SK-MEL-5 (cell line): Measurements from ENCODE around the gene EFHB. TPM values are rescaled to one million over a fixed set of nuclear protein-coding genes. Genes with fewer than 3 reads are reported as not detected.
"Not testable (repeated sequence)": the region's sequence is repeated elsewhere in the genome, so short reads cannot be mapped to it uniquely, and the experiment has no call there.

Source experiments
- DNase-seq: peaks from one replicate; pipeline ENCODE4 v3.0.0-alpha.2; 2016; ENCODE audit warnings: low read depth, low spot score
- in situ Hi-C: cut with HindIII; loops from 2 replicates; pipeline ENCODE4 v1.10.0; 2016; ENCODE audit warnings: low sequenced_read_pairs, high pct_unique_total_duplicates, low pct_unique_long_range_greater_than_20kb
- total RNA-seq: library from RNA; depleted of rRNA; stranded (reverse); fragments of >200 nt; shearing (Covaris generic); gene quantifications from 2 replicates; pipeline ENCODE4 v1.2.3, GENCODE V29; 2014; rRNA removed

Gene EFHB
- total RNA-seq, 1 experiment from 2014 or later: 2.1 TPM

- in situ Hi-C loops: loop anchor here (25.0 kb wide), 1 partner anchor 300 kb away; the partner anchor contains the start of gene SGO1
- DNase-seq: not testable (repeated sequence)
These were observed 46.9 kb downstream of the EFHB start for GRCh38 chr3:19887122-19887521.

- in situ Hi-C loops: loop anchor here (25.0 kb wide), 1 partner anchor 301 kb away; the partner anchor contains the start of gene SGO1
- no peak for DNase-seq
These were observed 47.6 kb downstream of the EFHB start for GRCh38 chr3:19886404-19886803.

- peak; percentile 64 for DNase-seq
- in situ Hi-C loops: loop anchor here (25.0 kb wide), 1 partner anchor 302 kb away; the partner anchor contains the start of gene SGO1
These were observed 48.5 kb downstream of the EFHB start for GRCh38 chr3:19885468-19885867.

- DNase-seq: no peak
- in situ Hi-C loops: loop anchor here (25.0 kb wide), 1 partner anchor 305 kb away; the partner anchor contains the start of gene SGO1
These were observed 52.2 kb downstream of the EFHB start for GRCh38 chr3:19881852-19882251.

- no peak for DNase-seq
- in situ Hi-C loops: loop anchor here (25.0 kb wide), 1 partner anchor 306 kb away; the partner anchor contains the start of gene SGO1
These were observed 53.0 kb downstream of the EFHB start for GRCh38 chr3:19881036-19881435.

- DNase-seq: no peak
- in situ Hi-C loops: loop anchor here (25.0 kb wide), 1 partner anchor 310 kb away; the partner anchor contains the start of gene SGO1
These were observed 56.4 kb downstream of the EFHB start for GRCh38 chr3:19877656-19878055.

- in situ Hi-C loops: no loop called here
- peak; percentile 71 for DNase-seq
These were observed 67.2 kb downstream of the EFHB start for GRCh38 chr3:19866751-19867347.

GRCh38 chr3:19855318-19855717 lies 78.7 kb downstream of the EFHB start:
- in situ Hi-C loops: not testable (repeated sequence)

GRCh38 chr3:19846609-19847008 lies 87.4 kb downstream of the EFHB start:
- in situ Hi-C loops, DNase-seq: not testable (repeated sequence)

More at GRCh38 chr3:19855318-19855717, 78.7 kb downstream of the EFHB start:
- DNase-seq: not testable (repeated sequence)

Other genes starting within 250 kb of the EFHB start
- 42.0 and 43.0 TPM in 2 replicates for gene RAB5A, start 12.9 kb upstream of the EFHB start, total RNA-seq
- not detected in 2 replicates for gene PP2D1, start 78.0 kb upstream of the EFHB start, total RNA-seq
- gene KAT2B, start 106.2 kb upstream of the EFHB start, total RNA-seq: 31.8 and 33.6 TPM in 2 replicates